ENCODE results near the gene SH3BP5. TPM values are rescaled to one million over a fixed set of nuclear protein-coding genes. Genes with fewer than 3 reads are reported as not detected.

SH3BP5 gene
- total RNA-seq, 1 experiment from 2014 or later = 8.0 TPM

- Histone ChIP-seq H3K36me3 (replicated peaks; ENCODE audit: control insufficient read depth, insufficient read depth, low read length) (peaks cover 9% of the 10 kb centered on the region), H3K27me3 (ENCODE audit: control insufficient read depth, insufficient read depth, low read length) (no peaks in the 10 kb centered on the region), H3K4me3 (ENCODE audit: insufficient read depth, low read depth, low read length) (no peak overlapping the region)
- DNase-seq = no peak
Measured at GRCh38 chr3:15218689-15219088, 113.7 kb downstream of the SH3BP5 start.

GRCh38 chr3:15217841-15218267 is 114.5 kb downstream of the SH3BP5 start:
- no peaks in the 10 kb centered on the region for H3K27me3 ChIP-seq (ENCODE audit: control insufficient read depth, insufficient read depth, low read length)
- peaks cover 12% of the 10 kb centered on the region for H3K36me3 ChIP-seq (replicated peaks; ENCODE audit: control insufficient read depth, insufficient read depth, low read length)
- no peak overlapping the region for H3K4me3 ChIP-seq (ENCODE audit: insufficient read depth, low read depth, low read length)
- DNase-seq = peak; percentile 16

- no peak for DNase-seq
- no peaks in the 10 kb centered on the region for H3K27me3 ChIP-seq (ENCODE audit: control insufficient read depth, insufficient read depth, low read length)
- H3K36me3 ChIP-seq (replicated peaks; ENCODE audit: control insufficient read depth, insufficient read depth, low read length) = peaks cover 12% of the 10 kb centered on the region
- H3K4me3 ChIP-seq (ENCODE audit: insufficient read depth, low read depth, low read length) = no peak overlapping the region
Measured at GRCh38 chr3:15217011-15217671, 115.2 kb downstream of the SH3BP5 start.

DNA sequence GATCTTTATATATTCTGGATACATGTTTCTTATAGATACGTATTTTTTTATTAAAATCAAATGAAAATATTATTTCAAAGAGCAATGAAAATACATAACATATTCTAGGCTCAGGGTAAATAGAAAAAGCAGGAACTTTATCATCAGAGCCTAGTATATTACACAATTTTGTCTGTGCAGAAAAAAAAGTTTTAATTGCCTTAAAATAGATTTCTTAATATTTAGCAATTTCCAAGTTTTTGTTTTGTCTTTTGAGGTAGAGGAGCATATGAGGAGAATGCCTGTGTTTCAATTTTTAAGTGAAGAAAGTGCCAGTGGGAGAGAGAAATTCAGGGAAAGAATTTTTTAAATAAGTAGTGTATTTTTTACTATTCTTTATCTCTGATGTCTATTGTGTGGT is 115.9 kb downstream of the SH3BP5 start:
- DNase-seq = no peak
- no peak overlapping the region for H3K4me3 ChIP-seq (ENCODE audit: insufficient read depth, low read depth, low read length)
- H3K36me3 ChIP-seq (replicated peaks; ENCODE audit: control insufficient read depth, insufficient read depth, low read length) = peaks cover 13% of the 10 kb centered on the region
- no peaks in the 10 kb centered on the region for H3K27me3 ChIP-seq (ENCODE audit: control insufficient read depth, insufficient read depth, low read length)

DNA sequence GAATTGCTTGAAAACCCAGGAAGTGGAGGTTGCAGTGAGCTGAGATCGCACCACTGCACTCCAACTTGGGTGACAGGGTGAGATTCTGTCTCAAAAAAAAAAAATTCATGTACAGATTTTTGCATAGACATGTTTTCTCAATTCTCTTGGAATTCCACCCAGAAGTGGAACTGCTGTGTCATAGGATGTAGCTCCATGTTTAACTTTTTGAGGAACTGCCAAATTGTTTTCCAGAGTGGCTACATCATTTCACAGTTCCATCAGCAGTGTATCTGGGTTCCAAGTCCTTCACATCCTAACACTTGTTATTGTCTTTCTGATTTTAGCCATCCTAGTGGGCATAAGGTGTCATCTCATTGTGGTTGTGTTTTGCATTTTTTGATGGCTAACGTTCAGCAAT is 116.4 kb downstream of the SH3BP5 start:
- Histone ChIP-seq H3K36me3 (replicated peaks; ENCODE audit: control insufficient read depth, insufficient read depth, low read length) (peaks cover 12% of the 10 kb centered on the region), H3K4me3 (ENCODE audit: insufficient read depth, low read depth, low read length) (no peak overlapping the region), H3K27me3 (ENCODE audit: control insufficient read depth, insufficient read depth, low read length) (no peaks in the 10 kb centered on the region)
- no peak for DNase-seq

DNA sequence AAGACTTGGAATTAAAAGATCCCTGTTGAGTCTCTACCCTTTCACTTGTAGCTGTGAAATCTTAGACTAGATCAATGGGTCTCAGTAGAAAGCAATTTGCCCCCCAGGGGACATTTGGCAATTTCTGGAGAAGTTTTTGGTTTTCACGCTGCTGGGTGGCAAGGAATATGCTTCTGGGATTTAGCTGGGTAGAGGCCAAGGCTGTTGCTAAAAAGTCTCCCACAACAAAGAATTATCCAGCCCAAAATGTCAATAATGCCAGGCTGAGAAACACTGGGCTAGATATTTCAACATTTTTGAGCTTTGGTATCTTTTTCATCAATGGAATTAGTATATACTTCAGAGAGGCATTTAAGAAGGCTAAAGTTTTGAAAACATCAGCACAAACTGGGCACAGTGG is 117.6 kb downstream of the SH3BP5 start:
- Histone ChIP-seq H3K27me3 (ENCODE audit: control insufficient read depth, insufficient read depth, low read length) (no peaks in the 10 kb centered on the region), H3K36me3 (replicated peaks; ENCODE audit: control insufficient read depth, insufficient read depth, low read length) (peaks cover 9% of the 10 kb centered on the region), H3K4me3 (ENCODE audit: insufficient read depth, low read depth, low read length) (no peak overlapping the region)
- no peak for DNase-seq

DNA sequence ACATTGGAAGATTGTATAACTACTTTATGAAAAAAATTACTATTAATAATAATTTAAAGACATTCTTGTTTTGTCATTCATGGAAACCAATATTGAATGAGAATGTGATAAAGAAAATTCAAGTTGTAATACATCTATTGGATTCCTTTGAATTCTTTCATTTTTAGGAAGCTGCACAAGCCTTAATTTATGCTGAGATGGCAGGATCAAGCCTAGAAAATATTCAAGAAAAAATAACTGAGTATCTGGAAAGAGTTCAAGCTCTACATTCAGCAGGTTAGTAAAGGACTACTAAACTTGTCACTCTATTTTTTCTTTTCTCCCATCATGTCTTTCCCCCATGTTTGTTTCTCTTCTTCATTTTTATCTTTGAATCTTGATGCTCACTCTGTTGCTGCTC is 120.4 kb downstream of the SH3BP5 start:
- Histone ChIP-seq H3K27me3 (ENCODE audit: control insufficient read depth, insufficient read depth, low read length) (no peaks in the 10 kb centered on the region), H3K36me3 (replicated peaks; ENCODE audit: control insufficient read depth, insufficient read depth, low read length) (peaks cover 6% of the 10 kb centered on the region; the same call in 1 of the 2 replicates), H3K4me3 (ENCODE audit: insufficient read depth, low read depth, low read length) (no peak overlapping the region)
- DNase-seq = no peak

- Histone ChIP-seq H3K27me3 (ENCODE audit: control insufficient read depth, insufficient read depth, low read length) (no peaks in the 10 kb centered on the region), H3K4me3 (ENCODE audit: insufficient read depth, low read depth, low read length) (no peak overlapping the region), H3K36me3 (replicated peaks; ENCODE audit: control insufficient read depth, insufficient read depth, low read length) (peaks cover 1% of the 10 kb centered on the region; the same call in 1 of the 2 replicates)
- DNase-seq = no peak
Measured at GRCh38 chr3:15207836-15208504, 124.4 kb downstream of the SH3BP5 start.

GRCh38 chr3:15206662-15207576 is 125.5 kb downstream of the SH3BP5 start:
- H3K27me3 ChIP-seq (ENCODE audit: control insufficient read depth, insufficient read depth, low read length) = no peaks in the 10 kb centered on the region
- H3K36me3 ChIP-seq (replicated peaks; ENCODE audit: control insufficient read depth, insufficient read depth, low read length) = 0 out of 2 replicates have a peak, but pooled peaks cover under 1% of the 10 kb centered on the region
- peak; percentile 82 for DNase-seq
- peak overlapping the region; percentile 91 for H3K4me3 ChIP-seq (ENCODE audit: insufficient read depth, low read depth, low read length)

DNA sequence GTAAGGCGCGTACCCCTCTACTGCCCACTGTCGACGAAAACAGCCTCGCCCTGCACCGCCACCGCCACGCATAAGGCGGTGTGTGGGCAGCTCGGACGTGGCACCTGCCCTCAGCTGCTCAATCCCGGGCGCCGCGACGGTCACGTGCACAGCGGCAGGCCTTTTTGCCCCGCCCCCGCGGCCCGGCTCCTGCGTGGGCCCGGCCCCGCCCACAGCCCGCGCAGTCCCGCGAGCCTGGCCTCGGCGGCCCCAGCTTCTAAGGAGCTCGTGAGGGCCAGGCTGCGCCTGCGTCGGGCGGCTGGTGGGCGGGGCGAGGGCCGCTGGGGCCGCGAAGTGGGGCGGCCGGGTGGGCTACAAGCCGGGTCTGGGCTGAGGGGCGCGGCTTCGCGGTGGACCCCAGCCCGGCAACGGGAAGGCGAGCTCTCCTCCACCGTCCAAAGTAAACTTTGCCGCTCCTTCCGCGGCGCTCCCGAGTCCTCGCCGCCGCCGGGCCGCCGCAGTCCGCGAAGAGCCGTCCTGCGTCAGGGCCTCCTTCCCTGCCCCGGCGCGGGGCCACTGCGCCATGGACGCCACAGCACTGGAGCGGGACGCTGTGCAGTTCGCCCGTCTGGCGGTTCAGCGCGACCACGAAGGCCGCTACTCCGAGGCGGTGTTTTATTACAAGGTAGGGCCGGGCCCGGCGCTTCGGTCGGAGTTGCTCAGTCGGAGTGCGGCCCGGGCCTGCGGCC is 126.3 kb downstream of the SH3BP5 start, which contains the start of gene CAPN7:
Gene CAPN7, plus strand, starts transcription at position 313 of the 728 bp plus-strand sequence. Its CDS starts 250 bp downstream, at position 563.
- peak within 1 kb of the TSS; percentile 91 for H3K4me3 ChIP-seq (ENCODE audit: insufficient read depth, low read depth, low read length)
- peak; percentile 93 for DNase-seq
- H3K36me3 ChIP-seq (replicated peaks; ENCODE audit: control insufficient read depth, insufficient read depth, low read length) = no peaks in the 10 kb centered on the region
- H3K27me3 ChIP-seq (ENCODE audit: control insufficient read depth, insufficient read depth, low read length) = no peaks in the 10 kb centered on the region

- Histone ChIP-seq H3K27me3 (ENCODE audit: control insufficient read depth, insufficient read depth, low read length) (no peaks in the 10 kb centered on the region), H3K4me3 (ENCODE audit: insufficient read depth, low read depth, low read length) (peak overlapping the region; percentile 91), H3K36me3 (replicated peaks; ENCODE audit: control insufficient read depth, insufficient read depth, low read length) (no peaks in the 10 kb centered on the region)
- no peak for DNase-seq
Measured at GRCh38 chr3:15205482-15205933, 126.9 kb downstream of the SH3BP5 start.

Data from H7 (cell line).